ENCODE data around the gene CAVIN1.
"Not testable (repeated sequence)": the region's sequence is repeated elsewhere in the genome, so short reads cannot be mapped to it uniquely, and the experiment has no call there.

GRCh38 chr17:42368310-42368709 is 54.7 kb downstream of the CAVIN1 start:
- TF ChIP-seq, protein P1, sequence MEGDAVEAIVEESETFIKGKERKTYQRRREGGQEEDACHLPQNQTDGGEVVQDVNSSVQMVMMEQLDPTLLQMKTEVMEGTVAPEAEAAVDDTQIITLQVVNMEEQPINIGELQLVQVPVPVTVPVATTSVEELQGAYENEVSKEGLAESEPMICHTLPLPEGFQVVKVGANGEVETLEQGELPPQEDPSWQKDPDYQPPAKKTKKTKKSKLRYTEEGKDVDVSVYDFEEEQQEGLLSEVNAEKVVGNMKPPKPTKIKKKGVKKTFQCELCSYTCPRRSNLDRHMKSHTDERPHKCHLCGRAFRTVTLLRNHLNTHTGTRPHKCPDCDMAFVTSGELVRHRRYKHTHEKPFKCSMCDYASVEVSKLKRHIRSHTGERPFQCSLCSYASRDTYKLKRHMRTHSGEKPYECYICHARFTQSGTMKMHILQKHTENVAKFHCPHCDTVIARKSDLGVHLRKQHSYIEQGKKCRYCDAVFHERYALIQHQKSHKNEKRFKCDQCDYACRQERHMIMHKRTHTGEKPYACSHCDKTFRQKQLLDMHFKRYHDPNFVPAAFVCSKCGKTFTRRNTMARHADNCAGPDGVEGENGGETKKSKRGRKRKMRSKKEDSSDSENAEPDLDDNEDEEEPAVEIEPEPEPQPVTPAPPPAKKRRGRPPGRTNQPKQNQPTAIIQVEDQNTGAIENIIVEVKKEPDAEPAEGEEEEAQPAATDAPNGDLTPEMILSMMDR (IDR thresholded peaks at IDR 0.05): not testable (repeated sequence)
- not testable (repeated sequence) for TF ChIP-seq ZFX (IDR thresholded peaks at IDR 0.05; ENCODE audit: borderline replicate concordance)

All from 22Rv1 (cell line).